Activated CD4-positive, alpha-beta memory T cell treated with anti-CD3 and anti-CD28 coated beads for 36 hours (primary cell): Measurements from ENCODE around the gene RRN3. TPM values are rescaled to one million over a fixed set of nuclear protein-coding genes. Genes with fewer than 3 reads are reported as not detected.
"Not testable (repeated sequence)": the region's sequence is repeated elsewhere in the genome, so short reads cannot be mapped to it uniquely, and the experiment has no call there.

Experiments
- CTCF ChIA-PET: fragments of 350-600 bp; sonication (Branson Sonifier 250); formaldehyde crosslinking; loops from one replicate; lab custom pipeline; 2021; ENCODE audit warnings: antibody characterized with exemption, inconsistent platforms; lab: Charles Lee
- POLR2A ChIA-PET: fragments of 350-600 bp; sonication (Branson Sonifier 250); formaldehyde crosslinking; loops from one replicate; lab custom pipeline; 2021; ENCODE audit warnings: antibody characterized with exemption; lab: Charles Lee
- DNase-seq: peaks from one replicate; pipeline ENCODE4 v3.0.0-alpha.2; 2020
- H3K27ac Mint-ChIP-seq: one replicate; pipeline ENCODE4 v1.8.0; 2021; ENCODE audit warnings: mixed read lengths
- H3K27me3 Mint-ChIP-seq: one replicate; pipeline ENCODE4 v1.8.0; 2021; ENCODE audit warnings: mixed read lengths
- H3K36me3 Mint-ChIP-seq: one replicate; pipeline ENCODE4 v1.8.0; 2021; ENCODE audit warnings: mixed read lengths
- H3K4me1 Mint-ChIP-seq: one replicate; pipeline ENCODE4 v1.8.0; 2021; ENCODE audit warnings: low read depth, mixed read lengths
- H3K4me3 Mint-ChIP-seq: one replicate; pipeline ENCODE4 v1.8.0; 2021; ENCODE audit warnings: mild to moderate bottlenecking, mixed read lengths
- H3K9me3 Mint-ChIP-seq: one replicate; pipeline ENCODE4 v1.8.0; 2021; ENCODE audit warnings: mixed read lengths
- intact Hi-C: fragments of 100-400 bp; cut with micrococcal nuclease; formaldehyde crosslinking; loops from one replicate; pipeline ENCODE4 v1.15.1; 2023
- total RNA-seq, 2 experiments: library from RNA; stranded (reverse); gene quantifications; one replicate each; pipeline ENCODE4 v1.2.3, GENCODE V29; 2021

RRN3 gene
- total RNA-seq, 2 experiments from 2014 or later: 32.6 to 32.9 TPM

- intact Hi-C loops, CTCF ChIA-PET, H3K4me1 Mint-ChIP-seq, H3K4me3 Mint-ChIP-seq, POLR2A ChIA-PET, DNase-seq, H3K9me3 Mint-ChIP-seq, H3K27me3 Mint-ChIP-seq, H3K27ac Mint-ChIP-seq: not testable (repeated sequence)
- peaks cover 38% of the 10 kb centered on the region for H3K36me3 Mint-ChIP-seq
Measured at GRCh38 chr16:15028345-15028715, 65.7 kb downstream of the RRN3 start.

GRCh38 chr16:15027503-15028344, 66.3 kb downstream of the RRN3 start:
- DNase-seq, H3K9me3 Mint-ChIP-seq, POLR2A ChIA-PET, H3K4me1 Mint-ChIP-seq, H3K27ac Mint-ChIP-seq, intact Hi-C loops, H3K4me3 Mint-ChIP-seq, CTCF ChIA-PET, H3K27me3 Mint-ChIP-seq: not testable (repeated sequence)
- H3K36me3 Mint-ChIP-seq: peaks cover 41% of the 10 kb centered on the region

DNA sequence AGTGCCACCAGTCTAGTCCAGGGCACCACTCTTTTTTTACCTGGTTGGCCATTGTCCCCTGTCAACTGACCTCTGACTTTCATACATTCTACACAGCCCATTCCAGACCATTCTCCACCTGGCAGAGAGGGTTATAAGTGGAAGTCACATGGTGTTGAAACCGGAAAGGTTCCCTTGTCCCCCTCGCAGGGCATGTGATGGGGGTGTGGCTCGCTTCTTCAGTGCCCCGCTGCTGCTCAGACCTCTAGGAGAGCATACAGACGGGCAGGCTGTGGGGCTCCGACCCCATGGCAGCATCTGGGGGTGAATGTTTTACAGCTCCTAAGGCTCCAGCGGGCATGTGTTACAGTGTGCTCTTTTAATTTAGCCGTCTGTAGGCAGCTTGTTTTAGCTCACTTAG, 67.0 kb downstream of the RRN3 start:
- H3K27ac Mint-ChIP-seq, CTCF ChIA-PET, H3K4me3 Mint-ChIP-seq, intact Hi-C loops, H3K4me1 Mint-ChIP-seq, DNase-seq, POLR2A ChIA-PET, H3K27me3 Mint-ChIP-seq, H3K9me3 Mint-ChIP-seq: not testable (repeated sequence)
- peaks cover 39% of the 10 kb centered on the region for H3K36me3 Mint-ChIP-seq

GRCh38 chr16:15025234-15025951, 68.7 kb downstream of the RRN3 start:
- H3K27ac Mint-ChIP-seq, H3K4me1 Mint-ChIP-seq, intact Hi-C loops, H3K9me3 Mint-ChIP-seq, DNase-seq, CTCF ChIA-PET, H3K27me3 Mint-ChIP-seq, H3K4me3 Mint-ChIP-seq, POLR2A ChIA-PET: not testable (repeated sequence)
- H3K36me3 Mint-ChIP-seq: peaks cover 31% of the 10 kb centered on the region

GRCh38 chr16:15024858-15025199, 69.2 kb downstream of the RRN3 start:
- intact Hi-C loops, H3K9me3 Mint-ChIP-seq, CTCF ChIA-PET, H3K4me1 Mint-ChIP-seq, H3K4me3 Mint-ChIP-seq, DNase-seq, H3K27ac Mint-ChIP-seq, H3K27me3 Mint-ChIP-seq, POLR2A ChIA-PET: not testable (repeated sequence)
- peaks cover 31% of the 10 kb centered on the region for H3K36me3 Mint-ChIP-seq

- H3K9me3 Mint-ChIP-seq, H3K27ac Mint-ChIP-seq, DNase-seq, CTCF ChIA-PET, H3K4me3 Mint-ChIP-seq, H3K4me1 Mint-ChIP-seq, H3K27me3 Mint-ChIP-seq, intact Hi-C loops, POLR2A ChIA-PET: not testable (repeated sequence)
- peaks cover 32% of the 10 kb centered on the region for H3K36me3 Mint-ChIP-seq
Measured at GRCh38 chr16:15023381-15024077, 70.5 kb downstream of the RRN3 start.

GRCh38 chr16:15022194-15022593, 71.9 kb downstream of the RRN3 start:
- H3K4me1 Mint-ChIP-seq, intact Hi-C loops, POLR2A ChIA-PET, H3K9me3 Mint-ChIP-seq, H3K27me3 Mint-ChIP-seq, H3K4me3 Mint-ChIP-seq: not testable (repeated sequence)
- H3K27ac Mint-ChIP-seq: peak overlapping the region; percentile 19
- peak; percentile 57 for DNase-seq
- CTCF ChIA-PET: interaction anchor here (1.2 kb wide), 1 partner anchor 660 kb away, joined by 6 read pairs; no protein-coding TSS in a partner anchor
- H3K36me3 Mint-ChIP-seq: peaks cover 29% of the 10 kb centered on the region

- H3K9me3 Mint-ChIP-seq, H3K4me3 Mint-ChIP-seq, POLR2A ChIA-PET, CTCF ChIA-PET, DNase-seq, H3K27ac Mint-ChIP-seq, intact Hi-C loops, H3K27me3 Mint-ChIP-seq: not testable (repeated sequence)
- Mint-ChIP-seq H3K4me1 (peaks cover 11% of the 10 kb centered on the region), H3K36me3 (peaks cover 34% of the 10 kb centered on the region)
Measured at GRCh38 chr16:15021429-15021828, 72.6 kb downstream of the RRN3 start.

- POLR2A ChIA-PET, DNase-seq, H3K9me3 Mint-ChIP-seq, intact Hi-C loops, H3K4me3 Mint-ChIP-seq, H3K27me3 Mint-ChIP-seq, CTCF ChIA-PET: not testable (repeated sequence)
- peak overlapping the region; percentile 58 for H3K27ac Mint-ChIP-seq
- H3K4me1 Mint-ChIP-seq: peaks cover 26% of the 10 kb centered on the region
- H3K36me3 Mint-ChIP-seq: peaks cover 27% of the 10 kb centered on the region
Measured at GRCh38 chr16:15016951-15017580, 77.0 kb downstream of the RRN3 start.

DNA sequence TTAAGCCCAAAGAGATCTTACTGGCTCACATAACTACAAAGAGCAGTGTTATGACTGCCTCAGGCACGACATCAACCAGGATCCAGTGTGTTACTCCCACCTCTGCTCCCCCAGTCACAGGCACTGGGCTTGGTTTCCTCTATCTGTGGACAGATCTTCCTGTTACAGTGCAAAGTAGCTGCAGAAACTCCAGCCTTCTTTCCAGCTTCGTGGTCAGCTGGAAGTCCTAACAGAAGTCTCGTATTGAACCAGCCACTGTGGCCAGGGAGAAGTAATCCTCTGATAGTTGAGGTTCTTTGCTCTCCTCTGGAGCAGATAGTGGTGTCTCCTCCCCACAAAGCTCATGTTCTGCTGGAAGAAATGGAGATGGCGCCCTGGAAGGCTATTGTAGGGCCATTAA, 77.7 kb downstream of the RRN3 start:
- peaks cover 20% of the 10 kb centered on the region for H3K4me1 Mint-ChIP-seq
- H3K27me3 Mint-ChIP-seq, POLR2A ChIA-PET, H3K4me3 Mint-ChIP-seq, H3K9me3 Mint-ChIP-seq, intact Hi-C loops, DNase-seq, CTCF ChIA-PET: not testable (repeated sequence)
- H3K36me3 Mint-ChIP-seq: peaks cover 29% of the 10 kb centered on the region
- H3K27ac Mint-ChIP-seq: peak overlapping the region; percentile 40

DNA sequence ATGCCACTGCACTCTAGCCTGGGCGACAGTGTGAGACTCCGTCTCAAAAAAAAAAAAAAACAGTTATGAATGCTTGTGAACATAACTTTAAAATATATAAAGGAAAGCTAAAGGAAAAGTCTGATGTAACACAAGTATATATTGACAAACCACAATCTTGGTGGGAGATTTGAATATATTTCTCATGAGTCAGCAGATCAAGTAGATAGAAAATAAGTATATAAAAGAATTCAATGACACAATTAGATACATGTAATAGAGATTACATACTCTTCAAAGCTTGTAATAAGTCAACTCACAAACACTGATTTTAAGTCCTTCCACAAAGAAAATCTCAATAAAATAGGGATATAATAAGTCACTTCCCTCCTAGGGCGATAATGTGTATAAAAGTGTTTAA, 78.4 kb downstream of the RRN3 start:
- DNase-seq, intact Hi-C loops, H3K27me3 Mint-ChIP-seq, CTCF ChIA-PET, H3K9me3 Mint-ChIP-seq, H3K27ac Mint-ChIP-seq, H3K4me3 Mint-ChIP-seq, POLR2A ChIA-PET: not testable (repeated sequence)
- Mint-ChIP-seq H3K36me3 (peaks cover 33% of the 10 kb centered on the region), H3K4me1 (peaks cover 20% of the 10 kb centered on the region)

DNA sequence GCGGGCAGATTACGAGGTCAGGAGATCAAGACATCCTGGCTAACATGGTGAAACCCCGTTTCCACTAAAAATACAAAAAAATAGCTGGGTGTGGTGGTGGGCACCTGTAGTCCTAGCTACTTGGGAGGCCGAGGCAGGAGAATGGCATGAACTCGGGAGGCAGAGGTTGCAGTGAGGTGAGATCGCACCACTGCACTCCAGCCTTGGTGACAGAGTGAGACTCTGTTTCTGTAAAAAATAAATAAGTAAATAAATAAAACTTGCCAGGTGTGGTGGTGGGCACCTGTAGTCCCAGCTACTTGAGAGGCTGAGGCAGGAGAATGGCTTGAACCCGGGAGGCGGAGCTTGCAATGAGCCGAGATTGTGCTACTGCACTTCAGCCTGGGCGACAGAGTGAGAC, 81.1 kb downstream of the RRN3 start:
- Mint-ChIP-seq H3K4me1 (peaks cover 20% of the 10 kb centered on the region), H3K36me3 (peaks cover 32% of the 10 kb centered on the region)
- H3K4me3 Mint-ChIP-seq, DNase-seq, H3K9me3 Mint-ChIP-seq, CTCF ChIA-PET, H3K27me3 Mint-ChIP-seq, intact Hi-C loops, POLR2A ChIA-PET, H3K27ac Mint-ChIP-seq: not testable (repeated sequence)
